HEK293 (cell line): ENCODE data around the gene TTC23L.

ENCODE experiments used
- BCL11B ChIP-seq: fragments of 450-650 bp; formaldehyde crosslinking; IDR thresholded peaks from 2 replicates; pipeline ENCODE4 v1.5.1; 2016; ENCODE audit warnings: low read depth, missing biosample characterization, missing genetic modification characterization
- HOXA7 ChIP-seq: sonication (generic); formaldehyde crosslinking; IDR thresholded peaks from 2 replicates; pipeline ENCODE4 v1.8.1; 2022; ENCODE audit warnings: missing genetic modification reagents, borderline replicate concordance
- ZBTB10 ChIP-seq: fragments of 450-650 bp; formaldehyde crosslinking; IDR thresholded peaks from 2 replicates; pipeline ENCODE4 v1.5.1; 2016; ENCODE audit warnings: missing biosample characterization, missing genetic modification characterization
- ZBTB26 ChIP-seq: fragments of 450-650 bp; formaldehyde crosslinking; optimal IDR thresholded peaks from 2 replicates; pipeline ENCODE3; 2016; ENCODE audit warnings: missing biosample characterization, mild to moderate bottlenecking, missing genetic modification characterization
- ZBTB7A ChIP-seq: fragments of 450-650 bp; formaldehyde crosslinking; IDR thresholded peaks from 2 replicates; pipeline ENCODE4 v1.5.1; 2016; ENCODE audit warnings: low read depth, missing biosample characterization, missing genetic modification characterization
- ZEB2 ChIP-seq: fragments of 450-650 bp; formaldehyde crosslinking; IDR thresholded peaks from 2 replicates; pipeline ENCODE4 v1.5.1; 2016; ENCODE audit warnings: missing biosample characterization, missing genetic modification characterization
- ZNF112 ChIP-seq: fragments of 450-650 bp; formaldehyde crosslinking; IDR thresholded peaks from 2 replicates; pipeline ENCODE4 v1.5.0; 2017; ENCODE audit warnings: missing biosample characterization, missing genetic modification characterization
- ZNF146 ChIP-seq: fragments of 450-650 bp; formaldehyde crosslinking; IDR thresholded peaks from 2 replicates; pipeline ENCODE4 v1.5.1; 2016; ENCODE audit warnings: missing biosample characterization, missing genetic modification characterization
- ZNF19 ChIP-seq: fragments of 450-650 bp; formaldehyde crosslinking; IDR thresholded peaks from 2 replicates; pipeline ENCODE4; 2016; ENCODE audit warnings: missing biosample characterization, missing genetic modification characterization, low read depth
- ZNF211 ChIP-seq: fragments of 450-650 bp; formaldehyde crosslinking; IDR thresholded peaks from 2 replicates; pipeline ENCODE4 v1.5.1; 2016; ENCODE audit warnings: low read depth, missing biosample characterization, missing genetic modification characterization
- ZNF214 ChIP-seq: fragments of 450-650 bp; formaldehyde crosslinking; IDR thresholded peaks from 2 replicates; pipeline ENCODE4 v1.5.1; 2017; ENCODE audit warnings: missing biosample characterization, mild to moderate bottlenecking, missing genetic modification characterization, borderline replicate concordance
- ZNF274 ChIP-seq, 2 experiments: fragments of 200-500 bp in 1 of 2; fragments of 450-650 bp in 1 of 2; sonication (Bioruptor generic) in 1 of 2; formaldehyde crosslinking in 1 of 2; IDR thresholded peaks; 2 replicates each; pipeline versions ENCODE4 v1.5.1 to v1.6.1; 2014 to 2016; ENCODE audit warnings: borderline replicate concordance in 1 of 2, inconsistent platforms in 1 of 2, low read length in 1 of 2, missing biosample characterization in 1 of 2, missing genetic modification characterization in 1 of 2
- ZNF280C ChIP-seq: fragments of 450-650 bp; formaldehyde crosslinking; IDR thresholded peaks from 2 replicates; pipeline ENCODE4 v1.5.1; 2016; ENCODE audit warnings: missing biosample characterization, missing genetic modification characterization
- ZNF335 ChIP-seq: fragments of 450-650 bp; formaldehyde crosslinking; conservative IDR thresholded peaks from 2 replicates; pipeline ENCODE4 v1.5.1; 2016; ENCODE audit warnings: missing biosample characterization, missing genetic modification characterization
- ZNF354C ChIP-seq: fragments of 450-650 bp; formaldehyde crosslinking; IDR thresholded peaks from 2 replicates; pipeline ENCODE4 v1.5.1; 2016; ENCODE audit warnings: missing biosample characterization, missing genetic modification characterization, low read depth, borderline replicate concordance
- ZNF423 ChIP-seq: fragments of 450-650 bp; formaldehyde crosslinking; IDR thresholded peaks from 2 replicates; pipeline ENCODE4 v1.5.1; 2016; ENCODE audit warnings: missing biosample characterization, missing genetic modification characterization
- ZNF514 ChIP-seq: fragments of 450-650 bp; formaldehyde crosslinking; IDR thresholded peaks from 2 replicates; pipeline ENCODE4 v1.5.1; 2016; ENCODE audit warnings: missing biosample characterization, missing genetic modification characterization
- ZNF600 ChIP-seq: fragments of 450-650 bp; formaldehyde crosslinking; IDR thresholded peaks from 2 replicates; pipeline ENCODE4 v1.5.1; 2016; ENCODE audit warnings: missing biosample characterization, missing genetic modification characterization
- ZNF610 ChIP-seq: fragments of 450-650 bp; formaldehyde crosslinking; IDR thresholded peaks from 2 replicates; pipeline ENCODE4 v1.5.1; 2016; ENCODE audit warnings: missing biosample characterization, missing genetic modification characterization, borderline replicate concordance
- ZNF624 ChIP-seq: fragments of 450-650 bp; formaldehyde crosslinking; IDR thresholded peaks from 2 replicates; pipeline ENCODE4 v1.5.1; 2017; ENCODE audit warnings: missing biosample characterization, missing genetic modification characterization
- ZNF664 ChIP-seq: fragments of 450-650 bp; formaldehyde crosslinking; IDR thresholded peaks from 2 replicates; pipeline ENCODE4 v1.5.1; 2016; ENCODE audit warnings: missing biosample characterization, missing genetic modification characterization
- ZSCAN23 ChIP-seq: fragments of 450-650 bp; formaldehyde crosslinking; IDR thresholded peaks from 2 replicates; pipeline ENCODE4 v1.5.1; 2016; ENCODE audit warnings: missing biosample characterization, missing genetic modification characterization
- TF ChIP-seq, protein P1 (sequence below): fragments of 450-650 bp; formaldehyde crosslinking; IDR thresholded peaks from 2 replicates; pipeline ENCODE4 v1.5.1; 2016; ENCODE audit warnings: missing biosample characterization, missing genetic modification characterization
- TF ChIP-seq, protein P2 (sequence below): fragments of 450-650 bp; formaldehyde crosslinking; IDR thresholded peaks from 2 replicates; pipeline ENCODE4 v1.5.1; 2016; ENCODE audit warnings: missing biosample characterization, missing genetic modification characterization, borderline replicate concordance

Gene TTC23L

DNA sequence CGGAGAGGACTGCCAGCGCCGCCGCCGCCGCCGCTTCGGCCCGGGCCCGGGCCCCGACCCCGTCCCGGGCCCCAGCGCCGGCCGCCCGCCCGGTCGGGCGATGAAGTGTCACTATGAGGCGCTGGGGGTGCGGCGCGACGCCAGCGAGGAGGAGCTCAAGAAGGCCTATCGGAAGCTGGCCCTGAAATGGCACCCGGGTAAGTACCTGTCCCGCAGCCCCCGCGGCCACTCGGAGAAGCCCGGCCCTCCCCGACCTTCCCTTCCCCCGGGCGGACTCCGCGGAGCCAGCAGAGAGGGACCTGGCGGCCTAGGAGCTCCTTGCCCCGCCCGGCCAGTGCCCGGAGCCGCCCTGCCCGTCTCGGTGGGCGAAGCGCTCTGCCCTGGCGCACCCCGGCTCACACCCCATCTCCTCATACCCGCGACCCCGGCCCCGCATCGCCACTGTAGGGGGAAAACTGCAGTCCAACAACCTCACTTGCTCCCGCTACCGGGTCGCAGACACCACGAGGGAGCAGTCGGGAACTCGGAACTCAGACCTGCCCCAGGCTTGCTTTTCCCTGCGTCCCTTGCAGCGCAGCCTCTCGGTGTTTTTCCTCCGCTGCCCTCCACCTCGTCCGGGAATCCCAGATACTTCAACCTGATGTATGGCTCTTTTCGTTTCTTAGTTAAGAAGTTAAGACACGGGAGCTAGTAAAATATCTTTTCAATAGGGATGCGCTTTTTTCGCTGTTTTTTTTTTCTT, 90.9 kb downstream of the TTC23L start (continued):
- TF ChIP-seq ZNF280C (tag by site-specific recombination) (no peak), ZBTB10 (tag by site-specific recombination) (peak; percentile 33; the same call in 1 of the 2 replicates), ZNF146 (tag by site-specific recombination) (no peak), ZNF600 (peak; percentile 93), ZNF354C (tag by site-specific recombination) (no peak), ZEB2 (tag by site-specific recombination) (peak; percentile 87; the same call in 1 of the 2 replicates), ZBTB7A (tag by site-specific recombination) (0 out of 2 replicates have a peak, but pooled peaks have one; percentile 33), ZNF214 (tag by site-specific recombination) (no peak), ZNF274 (IDR thresholded peaks at IDR 0.05; ENCODE audit: low read length) (no peak), ZNF274 (tag by site-specific recombination; IDR thresholded peaks at IDR 0.05; ENCODE audit: borderline replicate concordance) (no peak), ZNF514 (no peak), ZNF112 (tag by site-specific recombination) (no peak), ZNF610 (tag by site-specific recombination) (0 out of 2 replicates have a peak, but pooled peaks have one; percentile 52), ZNF335 (tag by site-specific recombination) (peak; percentile 78), ZNF423 (no peak), ZNF664 (tag by site-specific recombination) (no peak), ZBTB26 (tag by site-specific recombination) (peak; percentile 74), HOXA7 (CRISPR knock-in tag) (no peak), ZNF624 (tag by site-specific recombination) (no peak), BCL11B (tag by site-specific recombination) (peak; percentile 89), ZNF19 (tag by site-specific recombination) (no peak), ZSCAN23 (tag by site-specific recombination) (no peak), ZNF211 (no peak)
- TF ChIP-seq, protein P1, sequence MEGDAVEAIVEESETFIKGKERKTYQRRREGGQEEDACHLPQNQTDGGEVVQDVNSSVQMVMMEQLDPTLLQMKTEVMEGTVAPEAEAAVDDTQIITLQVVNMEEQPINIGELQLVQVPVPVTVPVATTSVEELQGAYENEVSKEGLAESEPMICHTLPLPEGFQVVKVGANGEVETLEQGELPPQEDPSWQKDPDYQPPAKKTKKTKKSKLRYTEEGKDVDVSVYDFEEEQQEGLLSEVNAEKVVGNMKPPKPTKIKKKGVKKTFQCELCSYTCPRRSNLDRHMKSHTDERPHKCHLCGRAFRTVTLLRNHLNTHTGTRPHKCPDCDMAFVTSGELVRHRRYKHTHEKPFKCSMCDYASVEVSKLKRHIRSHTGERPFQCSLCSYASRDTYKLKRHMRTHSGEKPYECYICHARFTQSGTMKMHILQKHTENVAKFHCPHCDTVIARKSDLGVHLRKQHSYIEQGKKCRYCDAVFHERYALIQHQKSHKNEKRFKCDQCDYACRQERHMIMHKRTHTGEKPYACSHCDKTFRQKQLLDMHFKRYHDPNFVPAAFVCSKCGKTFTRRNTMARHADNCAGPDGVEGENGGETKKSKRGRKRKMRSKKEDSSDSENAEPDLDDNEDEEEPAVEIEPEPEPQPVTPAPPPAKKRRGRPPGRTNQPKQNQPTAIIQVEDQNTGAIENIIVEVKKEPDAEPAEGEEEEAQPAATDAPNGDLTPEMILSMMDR: no peak; the same call in none of the 2 replicates
- TF ChIP-seq, protein P2, sequence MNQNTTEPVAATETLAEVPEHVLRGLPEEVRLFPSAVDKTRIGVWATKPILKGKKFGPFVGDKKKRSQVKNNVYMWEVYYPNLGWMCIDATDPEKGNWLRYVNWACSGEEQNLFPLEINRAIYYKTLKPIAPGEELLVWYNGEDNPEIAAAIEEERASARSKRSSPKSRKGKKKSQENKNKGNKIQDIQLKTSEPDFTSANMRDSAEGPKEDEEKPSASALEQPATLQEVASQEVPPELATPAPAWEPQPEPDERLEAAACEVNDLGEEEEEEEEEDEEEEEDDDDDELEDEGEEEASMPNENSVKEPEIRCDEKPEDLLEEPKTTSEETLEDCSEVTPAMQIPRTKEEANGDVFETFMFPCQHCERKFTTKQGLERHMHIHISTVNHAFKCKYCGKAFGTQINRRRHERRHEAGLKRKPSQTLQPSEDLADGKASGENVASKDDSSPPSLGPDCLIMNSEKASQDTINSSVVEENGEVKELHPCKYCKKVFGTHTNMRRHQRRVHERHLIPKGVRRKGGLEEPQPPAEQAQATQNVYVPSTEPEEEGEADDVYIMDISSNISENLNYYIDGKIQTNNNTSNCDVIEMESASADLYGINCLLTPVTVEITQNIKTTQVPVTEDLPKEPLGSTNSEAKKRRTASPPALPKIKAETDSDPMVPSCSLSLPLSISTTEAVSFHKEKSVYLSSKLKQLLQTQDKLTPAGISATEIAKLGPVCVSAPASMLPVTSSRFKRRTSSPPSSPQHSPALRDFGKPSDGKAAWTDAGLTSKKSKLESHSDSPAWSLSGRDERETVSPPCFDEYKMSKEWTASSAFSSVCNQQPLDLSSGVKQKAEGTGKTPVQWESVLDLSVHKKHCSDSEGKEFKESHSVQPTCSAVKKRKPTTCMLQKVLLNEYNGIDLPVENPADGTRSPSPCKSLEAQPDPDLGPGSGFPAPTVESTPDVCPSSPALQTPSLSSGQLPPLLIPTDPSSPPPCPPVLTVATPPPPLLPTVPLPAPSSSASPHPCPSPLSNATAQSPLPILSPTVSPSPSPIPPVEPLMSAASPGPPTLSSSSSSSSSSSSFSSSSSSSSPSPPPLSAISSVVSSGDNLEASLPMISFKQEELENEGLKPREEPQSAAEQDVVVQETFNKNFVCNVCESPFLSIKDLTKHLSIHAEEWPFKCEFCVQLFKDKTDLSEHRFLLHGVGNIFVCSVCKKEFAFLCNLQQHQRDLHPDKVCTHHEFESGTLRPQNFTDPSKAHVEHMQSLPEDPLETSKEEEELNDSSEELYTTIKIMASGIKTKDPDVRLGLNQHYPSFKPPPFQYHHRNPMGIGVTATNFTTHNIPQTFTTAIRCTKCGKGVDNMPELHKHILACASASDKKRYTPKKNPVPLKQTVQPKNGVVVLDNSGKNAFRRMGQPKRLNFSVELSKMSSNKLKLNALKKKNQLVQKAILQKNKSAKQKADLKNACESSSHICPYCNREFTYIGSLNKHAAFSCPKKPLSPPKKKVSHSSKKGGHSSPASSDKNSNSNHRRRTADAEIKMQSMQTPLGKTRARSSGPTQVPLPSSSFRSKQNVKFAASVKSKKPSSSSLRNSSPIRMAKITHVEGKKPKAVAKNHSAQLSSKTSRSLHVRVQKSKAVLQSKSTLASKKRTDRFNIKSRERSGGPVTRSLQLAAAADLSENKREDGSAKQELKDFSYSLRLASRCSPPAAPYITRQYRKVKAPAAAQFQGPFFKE (tag by site-specific recombination): 0 out of 2 replicates have a peak, but pooled peaks have one; percentile 79
